Tibial artery (tissue), 4 donors: ENCODE results near the gene PNCK.
A peak's percentile ranks its signal among the peaks of the same experiment; 100 is the strongest.

Experiments
- DNase-seq, 2 donors: peaks; one replicate each; pipeline ENCODE4 v3.0.0-alpha.2; 2019
- H3K27ac ChIP-seq, 2 donors: fragments of 200-600 bp; sonication (generic) in 1 of 2; 1 replicate in 1 of 2; 2 replicates in 1 of 2; pipeline ENCODE4 v1.5.1; 2018 to 2019; ENCODE audit warnings: mild to moderate bottlenecking in 1 of 2
- H3K27me3 ChIP-seq, 2 donors: fragments of 200-600 bp; sonication (generic) in 1 of 2; one replicate each; pipeline versions ENCODE4 v1.5.1 to v1.6.0; 2016 to 2019
- H3K36me3 ChIP-seq, 3 donors: fragments of 200-600 bp; sonication (generic) in 2 of 3; one replicate each; pipeline ENCODE4 v1.5.1; 2016 to 2019; ENCODE audit warnings: mild to moderate bottlenecking in 2 of 3
- H3K4me1 ChIP-seq, 4 donors: fragments of 200-600 bp; sonication (generic) in 2 of 4; 1 replicate in 3 of 4; 2 replicates in 1 of 4; pipeline ENCODE4 v1.5.1; 2016 to 2019
- H3K4me3 ChIP-seq, 2 donors: fragments of 200-600 bp; sonication (generic) in 1 of 2; 1 replicate in 1 of 2; 2 replicates in 1 of 2; pipeline ENCODE4 v1.5.1; 2018 to 2019; ENCODE audit warnings: mild to moderate bottlenecking in 2 of 2
- H3K9me3 ChIP-seq, 3 donors: fragments of 200-600 bp; sonication (generic) in 1 of 3; one replicate each; pipeline ENCODE4 v1.5.1; 2016 to 2019
- CTCF ChIP-seq, 2 experiments: fragments of 200-600 bp in 1 of 2; fragments of 450-650 bp in 1 of 2; IDR thresholded peaks; one replicate each; pipeline ENCODE4 v1.5.1; 2017 to 2019; ENCODE audit warnings: antibody characterized with exemption in 2 of 2, mild to moderate bottlenecking in 1 of 2, moderate library complexity in 1 of 2
- intact Hi-C: fragments of 100-400 bp; cut with DNase I; formaldehyde crosslinking; loops from one replicate; pipeline ENCODE4 v1.15.0; 2023; ENCODE audit warnings: low total_unique reads

The PNCK gene

GRCh38 chrX:153667956-153668396 lies 5.6 kb downstream of the PNCK start:
- Histone ChIP-seq H3K9me3 (no peaks in the 10 kb centered on the region), H3K27me3 (peaks cover 0 to 9% of the 10 kb centered on the region in 2 donors), H3K27ac (peak overlapping the region in 1 of 2 donors; percentile 35), H3K4me3 (no peak overlapping the region), H3K36me3 (no peaks in the 10 kb centered on the region), H3K4me1 (peaks cover 0 to 3% (median under 1%) of the 10 kb centered on the region in 4 donors)
- DNase-seq: peak; percentile 72 to 89
- peak; percentile 63 to 65 for TF ChIP-seq CTCF (IDR thresholded peaks at IDR 0.05)
- intact Hi-C loops: loop anchor here (5.0 kb wide), 2 partner anchors 61 to 131 kb away; no protein-coding TSS in a partner anchor

GRCh38 chrX:153667281-153667955 lies 6.2 kb downstream of the PNCK start:
- intact Hi-C loops: loop anchor here (5.0 kb wide), 2 partner anchors 60 to 130 kb away; no protein-coding TSS in a partner anchor
- H3K9me3 ChIP-seq: no peaks in the 10 kb centered on the region
- DNase-seq: no peak
- no peaks in the 10 kb centered on the region for H3K36me3 ChIP-seq
- no peak overlapping the region for H3K27ac ChIP-seq
- peaks cover 0 to 9% of the 10 kb centered on the region in 2 donors for H3K27me3 ChIP-seq
- TF ChIP-seq CTCF (IDR thresholded peaks at IDR 0.05): no peak
- peaks cover 0 to 3% (median 0%) of the 10 kb centered on the region in 4 donors for H3K4me1 ChIP-seq
- no peak overlapping the region for H3K4me3 ChIP-seq

GRCh38 chrX:153665726-153666306 lies 7.8 kb downstream of the PNCK start:
- no peaks in the 10 kb centered on the region for H3K36me3 ChIP-seq
- intact Hi-C loops: loop anchor here (5.0 kb wide), 2 partner anchors 59 to 129 kb away; no protein-coding TSS in a partner anchor
- H3K4me1 ChIP-seq: peaks cover 0 to 3% (median 0%) of the 10 kb centered on the region in 4 donors
- H3K27me3 ChIP-seq: peaks cover 0 to 16% of the 10 kb centered on the region in 2 donors
- H3K9me3 ChIP-seq: no peaks in the 10 kb centered on the region
- no peak overlapping the region for H3K27ac ChIP-seq
- no peak for TF ChIP-seq CTCF (IDR thresholded peaks at IDR 0.05)
- H3K4me3 ChIP-seq: no peak overlapping the region
- no peak for DNase-seq

- H3K36me3 ChIP-seq: no peaks in the 10 kb centered on the region
Observed at GRCh38 chrX:153662266-153662665, 11.3 kb downstream of the PNCK start.

GRCh38 chrX:153659268-153659667 lies 14.3 kb downstream of the PNCK start:
- peaks cover 0 to 19% of the 10 kb centered on the region in 2 donors for H3K27me3 ChIP-seq
- no peak for TF ChIP-seq CTCF (IDR thresholded peaks at IDR 0.05)
- H3K9me3 ChIP-seq: peaks cover 0 to 5% (median 0%) of the 10 kb centered on the region in 3 donors
- intact Hi-C loops: no loop called here
- no peaks in the 10 kb centered on the region for H3K4me1 ChIP-seq
- no peak overlapping the region for H3K4me3 ChIP-seq
- no peak for DNase-seq
- H3K36me3 ChIP-seq: no peaks in the 10 kb centered on the region
- no peak overlapping the region for H3K27ac ChIP-seq

More at GRCh38 chrX:153662266-153662665, 11.3 kb downstream of the PNCK start:
- intact Hi-C loops: no loop called here
- peak in 1 of 2 donors; percentile 40 for DNase-seq
- Histone ChIP-seq H3K27me3 (peaks cover 0 to 19% of the 10 kb centered on the region in 2 donors), H3K27ac (no peak overlapping the region), H3K4me1 (no peaks in the 10 kb centered on the region), H3K4me3 (no peak overlapping the region), H3K9me3 (no peaks in the 10 kb centered on the region)
- TF ChIP-seq CTCF (IDR thresholded peaks at IDR 0.05): peak; percentile 14 to 21
